CD4-positive, alpha-beta memory T cell (primary cell): ENCODE results near the gene UMAD1. TPM values are rescaled to one million over a fixed set of nuclear protein-coding genes. Genes with fewer than 3 reads are reported as not detected.

Experiments
- CTCF ChIA-PET: fragments of 350-600 bp; sonication (Branson Sonifier 250); formaldehyde crosslinking; loops from one replicate; lab custom pipeline; 2021; ENCODE audit warnings: inconsistent platforms; ENCODE audit not compliant: partially characterized antibody; lab: Charles Lee
- POLR2A ChIA-PET: fragments of 350-600 bp; sonication (Branson Sonifier 250); formaldehyde crosslinking; loops from one replicate; lab custom pipeline; 2021; ENCODE audit not compliant: partially characterized antibody; lab: Charles Lee
- DNase-seq, 5 donors: peaks; one replicate each; pipeline versions ENCODE4 v3.0.0 to v3.0.0-alpha.2; 2020 to 2022; ENCODE audit warnings: mixed read lengths in 1 of 5
- H3K27ac ChIP-seq: one replicate; pipeline ENCODE4 v1.7.0; 2013; ENCODE audit warnings: low read depth, low read length
- H3K27me3 ChIP-seq: 2 replicates; pipeline ENCODE4 v1.7.0; 2013; ENCODE audit warnings: mild to moderate bottlenecking, low read length, moderate library complexity; ENCODE audit not compliant: insufficient read depth
- H3K36me3 ChIP-seq: 2 replicates; pipeline ENCODE4 v1.7.0; 2013; ENCODE audit warnings: mild to moderate bottlenecking, low read length, moderate library complexity; ENCODE audit not compliant: insufficient read depth
- H3K4me1 ChIP-seq: 2 replicates; pipeline ENCODE4 v1.7.0; 2013; ENCODE audit warnings: mild to moderate bottlenecking, low read length, moderate library complexity; ENCODE audit not compliant: insufficient read depth
- H3K4me3 ChIP-seq, 2 donors: one replicate each; pipeline ENCODE4 v1.7.0; 2013; ENCODE audit warnings: low read length in 2 of 2, mild to moderate bottlenecking in 1 of 2
- H3K9me3 ChIP-seq, 2 donors: one replicate each; pipeline ENCODE4 v1.7.0; 2013; ENCODE audit warnings: low read length in 2 of 2, control low read depth in 1 of 2; ENCODE audit not compliant: control insufficient read depth in 1 of 2
- H3K27ac Mint-ChIP-seq, 7 donors: one replicate each; pipeline ENCODE4 v1.8.0; 2020 to 2021; ENCODE audit warnings: mixed read lengths in 7 of 7, mild to moderate bottlenecking in 6 of 7, inconsistent platforms in 3 of 7, moderate library complexity in 3 of 7
- H3K27me3 Mint-ChIP-seq, 2 donors: one replicate each; pipeline ENCODE4 v1.8.0; 2020 to 2021; ENCODE audit warnings: mixed read lengths in 2 of 2
- H3K36me3 Mint-ChIP-seq, 2 donors: one replicate each; pipeline ENCODE4 v1.8.0; 2020 to 2021; ENCODE audit warnings: mixed read lengths in 2 of 2, inconsistent platforms in 1 of 2, mild to moderate bottlenecking in 1 of 2
- H3K4me1 Mint-ChIP-seq, 4 donors: one replicate each; pipeline ENCODE4 v1.8.0; 2020 to 2021; ENCODE audit warnings: mixed read lengths in 4 of 4, mild to moderate bottlenecking in 1 of 4
- H3K4me3 Mint-ChIP-seq, 8 donors: one replicate each; pipeline ENCODE4 v1.8.0; 2020 to 2021; ENCODE audit warnings: mixed read lengths in 8 of 8, mild to moderate bottlenecking in 7 of 8, moderate library complexity in 6 of 8, inconsistent platforms in 3 of 8
- H3K9me3 Mint-ChIP-seq, 8 donors: one replicate each; pipeline ENCODE4 v1.8.0; 2020 to 2021; ENCODE audit warnings: mixed read lengths in 8 of 8, mild to moderate bottlenecking in 5 of 8, inconsistent platforms in 3 of 8, moderate library complexity in 1 of 8
- intact Hi-C: fragments of 100-400 bp; cut with micrococcal nuclease; formaldehyde crosslinking; loops from one replicate; pipeline ENCODE4 v1.15.1; 2023
- polyA plus RNA-seq, 2 donors: library from polyadenylated mRNA; unstranded; fragments of 300-500 nt; fragmentation: Illumina TruSeq; gene quantifications; one replicate each; pipeline ENCODE4 v1.2.3, GENCODE V29; 2021
- total RNA-seq, 2 experiments: library from RNA; stranded (reverse); gene quantifications; one replicate each; pipeline ENCODE4 v1.2.3, GENCODE V29; 2021

Gene UMAD1
- total and polyA plus RNA-seq, 4 experiments from 2014 or later = 23.5 to 36.7 (median 27.6) TPM

- no peaks in the 10 kb centered on the region for H3K9me3 ChIP-seq
- H3K4me1 Mint-ChIP-seq = peaks cover 0 to 9% (median 3%) of the 10 kb centered on the region in 4 donors
- H3K27me3 Mint-ChIP-seq = no peaks in the 10 kb centered on the region
- intact Hi-C loops = no loop called here
- peaks cover 0 to 2% (median 0%) of the 10 kb centered on the region in 8 donors for H3K9me3 Mint-ChIP-seq
- no peaks in the 10 kb centered on the region for H3K27me3 ChIP-seq
- H3K36me3 Mint-ChIP-seq = no peaks in the 10 kb centered on the region
- POLR2A ChIA-PET = no interaction called here
- H3K4me1 ChIP-seq = no peaks in the 10 kb centered on the region
- CTCF ChIA-PET = no interaction called here
- no peak overlapping the region for H3K27ac Mint-ChIP-seq
- no peak for DNase-seq
- H3K4me3 ChIP-seq = no peak overlapping the region
- no peak overlapping the region for H3K4me3 Mint-ChIP-seq
- no peak overlapping the region for H3K27ac ChIP-seq
- no peaks in the 10 kb centered on the region for H3K36me3 ChIP-seq
Measured at GRCh38 chr7:7732621-7733281, 92.2 kb downstream of the UMAD1 start.

GRCh38 chr7:7736671-7737070 is 96.1 kb downstream of the UMAD1 start:
- Histone ChIP-seq H3K27ac (no peak overlapping the region), H3K9me3 (no peaks in the 10 kb centered on the region), H3K4me3 (no peak overlapping the region), H3K36me3 (no peaks in the 10 kb centered on the region), H3K27me3 (no peaks in the 10 kb centered on the region), H3K4me1 (no peaks in the 10 kb centered on the region)
- H3K27ac Mint-ChIP-seq = no peak overlapping the region
- ChIA-PET POLR2A (no interaction called here), CTCF (interaction anchor here (0.9 kb wide), 1 partner anchor 28 kb away, joined by 3 read pairs; no protein-coding TSS in a partner anchor)
- no peaks in the 10 kb centered on the region for H3K27me3 Mint-ChIP-seq
- H3K36me3 Mint-ChIP-seq = no peaks in the 10 kb centered on the region
- H3K4me1 Mint-ChIP-seq = peaks cover 7 to 14% (median 11%) of the 10 kb centered on the region in 4 donors
- DNase-seq = no peak
- no peak overlapping the region for H3K4me3 Mint-ChIP-seq
- H3K9me3 Mint-ChIP-seq = no peaks in the 10 kb centered on the region
- intact Hi-C loops = no loop called here

- H3K36me3 ChIP-seq = no peaks in the 10 kb centered on the region
- ChIA-PET CTCF (no interaction called here), POLR2A (no interaction called here)
- H3K9me3 Mint-ChIP-seq = no peaks in the 10 kb centered on the region
- intact Hi-C loops = no loop called here
- no peaks in the 10 kb centered on the region for H3K4me1 ChIP-seq
- H3K4me3 Mint-ChIP-seq = no peak overlapping the region
- peak overlapping the region in 1 of 7 donors; percentile 9 for H3K27ac Mint-ChIP-seq
- DNase-seq = no peak
- peaks cover 2 to 5% of the 10 kb centered on the region in 2 donors for H3K36me3 Mint-ChIP-seq
- peaks cover 7 to 14% (median 11%) of the 10 kb centered on the region in 4 donors for H3K4me1 Mint-ChIP-seq
- no peak overlapping the region for H3K27ac ChIP-seq
- no peak overlapping the region for H3K4me3 ChIP-seq
- no peaks in the 10 kb centered on the region for H3K27me3 ChIP-seq
- H3K9me3 ChIP-seq = no peaks in the 10 kb centered on the region
- no peaks in the 10 kb centered on the region for H3K27me3 Mint-ChIP-seq
Measured at GRCh38 chr7:7737674-7738073, 97.1 kb downstream of the UMAD1 start.

GRCh38 chr7:7738177-7738576 is 97.6 kb downstream of the UMAD1 start:
- no peaks in the 10 kb centered on the region for H3K27me3 Mint-ChIP-seq
- H3K4me1 Mint-ChIP-seq = peaks cover 7 to 14% (median 11%) of the 10 kb centered on the region in 4 donors
- no peaks in the 10 kb centered on the region for H3K36me3 ChIP-seq
- no peaks in the 10 kb centered on the region for H3K9me3 ChIP-seq
- no peaks in the 10 kb centered on the region for H3K27me3 ChIP-seq
- no peak for DNase-seq
- ChIA-PET POLR2A (no interaction called here), CTCF (no interaction called here)
- H3K27ac ChIP-seq = no peak overlapping the region
- H3K36me3 Mint-ChIP-seq = peaks cover 2 to 5% of the 10 kb centered on the region in 2 donors
- no peak overlapping the region for H3K4me3 ChIP-seq
- H3K4me3 Mint-ChIP-seq = no peak overlapping the region
- no peaks in the 10 kb centered on the region for H3K9me3 Mint-ChIP-seq
- intact Hi-C loops = no loop called here
- H3K27ac Mint-ChIP-seq = no peak overlapping the region
- H3K4me1 ChIP-seq = no peaks in the 10 kb centered on the region

GRCh38 chr7:7738622-7739021 is 98.1 kb downstream of the UMAD1 start:
- peak overlapping the region in 1 of 7 donors; percentile 23 for H3K27ac Mint-ChIP-seq

GRCh38 chr7:7739204-7740036 is 98.9 kb downstream of the UMAD1 start:
- POLR2A ChIA-PET = no interaction called here
- H3K27ac ChIP-seq = no peak overlapping the region
- no peak overlapping the region for H3K4me3 Mint-ChIP-seq

More at GRCh38 chr7:7738622-7739021, 98.1 kb downstream of the UMAD1 start:
- POLR2A ChIA-PET = no interaction called here
- no peaks in the 10 kb centered on the region for H3K27me3 ChIP-seq
- Mint-ChIP-seq H3K27me3 (no peaks in the 10 kb centered on the region), H3K36me3 (peaks cover 2 to 5% of the 10 kb centered on the region in 2 donors), H3K9me3 (no peaks in the 10 kb centered on the region), H3K4me3 (no peak overlapping the region), H3K4me1 (peaks cover 7 to 14% (median 11%) of the 10 kb centered on the region in 4 donors)
- no peak for DNase-seq
- no peaks in the 10 kb centered on the region for H3K9me3 ChIP-seq
- no peak overlapping the region for H3K27ac ChIP-seq
- intact Hi-C loops = no loop called here
- CTCF ChIA-PET = no interaction called here
- H3K4me1 ChIP-seq = no peaks in the 10 kb centered on the region
- no peaks in the 10 kb centered on the region for H3K36me3 ChIP-seq
- no peak overlapping the region for H3K4me3 ChIP-seq

GRCh38 chr7:7740037-7740355 is 99.4 kb downstream of the UMAD1 start:
- H3K4me1 ChIP-seq = no peaks in the 10 kb centered on the region
- H3K27ac ChIP-seq = no peak overlapping the region
- Mint-ChIP-seq H3K9me3 (no peaks in the 10 kb centered on the region), H3K27ac (no peak overlapping the region), H3K36me3 (peaks cover 2 to 5% of the 10 kb centered on the region in 2 donors), H3K4me3 (no peak overlapping the region), H3K27me3 (no peaks in the 10 kb centered on the region), H3K4me1 (peaks cover 7 to 14% (median 11%) of the 10 kb centered on the region in 4 donors)
- H3K36me3 ChIP-seq = no peaks in the 10 kb centered on the region
- ChIA-PET CTCF (no interaction called here), POLR2A (no interaction called here)
- no peak for DNase-seq
- no peak overlapping the region for H3K4me3 ChIP-seq
- no peaks in the 10 kb centered on the region for H3K27me3 ChIP-seq
- no peaks in the 10 kb centered on the region for H3K9me3 ChIP-seq
- intact Hi-C loops = no loop called here

More at GRCh38 chr7:7739204-7740036, 98.9 kb downstream of the UMAD1 start:
- H3K9me3 Mint-ChIP-seq = no peaks in the 10 kb centered on the region
- peaks cover 2 to 5% of the 10 kb centered on the region in 2 donors for H3K36me3 Mint-ChIP-seq
- Histone ChIP-seq H3K4me3 (no peak overlapping the region), H3K9me3 (no peaks in the 10 kb centered on the region), H3K36me3 (no peaks in the 10 kb centered on the region), H3K4me1 (no peaks in the 10 kb centered on the region), H3K27me3 (no peaks in the 10 kb centered on the region)
- H3K4me1 Mint-ChIP-seq = peaks cover 7 to 14% (median 11%) of the 10 kb centered on the region in 4 donors
- H3K27me3 Mint-ChIP-seq = no peaks in the 10 kb centered on the region
- intact Hi-C loops = no loop called here
- peak overlapping the region in 2 of 7 donors; percentile 6 to 71 for H3K27ac Mint-ChIP-seq
- DNase-seq = no peak
- CTCF ChIA-PET = no interaction called here
